Right atrium auricular region (tissue), 2 donors: ENCODE results near the gene CLASP1. TPM values are rescaled to one million over a fixed set of nuclear protein-coding genes. Genes with fewer than 3 reads are reported as not detected.

Source experiments
- DNase-seq: peaks from one replicate; pipeline ENCODE4 v3.0.0-alpha.2; 2019; ENCODE audit warnings: low spot score
- H3K27ac ChIP-seq, 2 donors: fragments of 200-600 bp; sonication (generic); 1 replicate in 1 of 2; 2 replicates in 1 of 2; pipeline ENCODE4 v1.5.1; 2016 to 2019
- H3K27me3 ChIP-seq, 2 donors: fragments of 200-600 bp; sonication (generic); one replicate each; pipeline versions ENCODE4 v1.5.1 to v1.6.0; 2017 to 2019
- H3K36me3 ChIP-seq: fragments of 200-600 bp; sonication (generic); one replicate; pipeline ENCODE4 v1.5.1; 2016
- H3K4me1 ChIP-seq, 2 donors: fragments of 200-600 bp; sonication (generic); one replicate each; pipeline versions ENCODE4 v1.5.1 to v1.6.0; 2017 to 2019
- H3K4me3 ChIP-seq, 2 donors: fragments of 200-600 bp; sonication (generic); 1 replicate in 1 of 2; 2 replicates in 1 of 2; pipeline ENCODE4 v1.5.1; 2017 to 2019; ENCODE audit warnings: mild to moderate bottlenecking in 1 of 2, moderate library complexity in 1 of 2
- H3K9me3 ChIP-seq, 2 donors: fragments of 200-600 bp; sonication (generic); one replicate each; pipeline ENCODE4 v1.5.1; 2019
- total RNA-seq, 2 donors: library from RNA; depleted of rRNA; stranded (reverse); fragments of >200 nt; gene quantifications; one replicate each; pipeline ENCODE4 v1.1.0, GENCODE V29; 2016
- TF ChIP-seq, protein P1 (sequence below), 2 donors: fragments of 200-600 bp; sonication (generic); IDR thresholded peaks; one replicate each; pipeline ENCODE4 v1.5.1; 2019; ENCODE audit warnings: antibody characterized with exemption in 2 of 2

Gene CLASP1
- total RNA-seq, 2 donors from 2014 or later: 42.4 to 47.8 TPM

DNA sequence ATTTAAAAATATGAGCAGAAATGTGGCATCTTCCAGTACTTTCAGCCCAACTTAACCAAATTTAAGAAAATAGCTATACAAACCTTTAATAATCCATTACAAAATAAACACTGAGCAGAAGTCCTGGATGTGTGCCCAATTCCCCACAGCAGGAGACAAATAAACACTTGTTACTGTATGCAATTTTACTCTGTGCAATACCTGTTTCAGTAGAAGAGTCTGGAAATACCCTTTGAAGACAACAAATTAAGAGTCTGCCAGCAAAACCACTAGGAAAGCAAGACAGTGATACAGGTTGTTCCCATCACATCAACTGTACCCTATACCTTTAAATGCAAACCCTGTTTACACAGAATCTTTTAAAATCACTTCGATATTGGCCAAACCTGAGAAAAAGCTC, 160.0 kb downstream of the CLASP1 start:
- TF ChIP-seq, protein P1, sequence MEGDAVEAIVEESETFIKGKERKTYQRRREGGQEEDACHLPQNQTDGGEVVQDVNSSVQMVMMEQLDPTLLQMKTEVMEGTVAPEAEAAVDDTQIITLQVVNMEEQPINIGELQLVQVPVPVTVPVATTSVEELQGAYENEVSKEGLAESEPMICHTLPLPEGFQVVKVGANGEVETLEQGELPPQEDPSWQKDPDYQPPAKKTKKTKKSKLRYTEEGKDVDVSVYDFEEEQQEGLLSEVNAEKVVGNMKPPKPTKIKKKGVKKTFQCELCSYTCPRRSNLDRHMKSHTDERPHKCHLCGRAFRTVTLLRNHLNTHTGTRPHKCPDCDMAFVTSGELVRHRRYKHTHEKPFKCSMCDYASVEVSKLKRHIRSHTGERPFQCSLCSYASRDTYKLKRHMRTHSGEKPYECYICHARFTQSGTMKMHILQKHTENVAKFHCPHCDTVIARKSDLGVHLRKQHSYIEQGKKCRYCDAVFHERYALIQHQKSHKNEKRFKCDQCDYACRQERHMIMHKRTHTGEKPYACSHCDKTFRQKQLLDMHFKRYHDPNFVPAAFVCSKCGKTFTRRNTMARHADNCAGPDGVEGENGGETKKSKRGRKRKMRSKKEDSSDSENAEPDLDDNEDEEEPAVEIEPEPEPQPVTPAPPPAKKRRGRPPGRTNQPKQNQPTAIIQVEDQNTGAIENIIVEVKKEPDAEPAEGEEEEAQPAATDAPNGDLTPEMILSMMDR (IDR thresholded peaks at IDR 0.05): no peak
- no peak for DNase-seq
- Histone ChIP-seq H3K27ac (no peak overlapping the region), H3K4me1 (peaks cover 0 to 44% of the 10 kb centered on the region in 2 donors), H3K9me3 (no peaks in the 10 kb centered on the region), H3K36me3 (no peaks in the 10 kb centered on the region), H3K27me3 (no peaks in the 10 kb centered on the region), H3K4me3 (no peak overlapping the region)

DNA sequence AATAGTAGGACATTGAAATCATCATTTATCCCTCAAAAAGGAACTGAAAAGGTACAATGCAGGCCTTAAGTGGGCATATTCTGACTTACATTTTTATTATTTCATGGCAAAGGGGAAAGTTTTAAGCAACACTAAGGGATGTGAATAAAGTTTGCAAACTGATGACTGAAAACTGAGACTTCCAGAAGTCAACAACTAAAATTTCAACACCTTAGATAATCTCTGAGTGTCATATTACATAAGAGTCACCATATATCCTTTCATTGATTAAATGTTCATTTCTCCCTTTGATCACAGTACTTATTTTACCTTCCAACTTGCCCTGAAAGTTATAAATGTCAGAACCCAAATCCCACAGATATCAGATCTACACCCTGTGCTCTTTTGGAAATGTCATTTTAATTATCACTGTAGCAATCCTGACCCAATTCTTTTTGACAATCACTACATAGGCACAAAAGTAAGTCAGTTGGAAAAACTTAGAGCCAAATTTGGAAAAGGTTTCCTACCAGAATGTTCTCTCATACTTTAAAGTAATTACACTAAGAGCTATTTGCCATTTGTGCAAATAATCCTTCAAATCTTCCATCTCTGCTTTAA, 163.0 kb downstream of the CLASP1 start:
- H3K36me3 ChIP-seq: no peaks in the 10 kb centered on the region
- H3K9me3 ChIP-seq: no peaks in the 10 kb centered on the region
- peaks cover 0 to 43% of the 10 kb centered on the region in 2 donors for H3K4me1 ChIP-seq
- no peak overlapping the region for H3K4me3 ChIP-seq
- no peak for DNase-seq
- TF ChIP-seq, protein P1 (IDR thresholded peaks at IDR 0.05): no peak
- no peaks in the 10 kb centered on the region for H3K27me3 ChIP-seq
- no peak overlapping the region for H3K27ac ChIP-seq

DNA sequence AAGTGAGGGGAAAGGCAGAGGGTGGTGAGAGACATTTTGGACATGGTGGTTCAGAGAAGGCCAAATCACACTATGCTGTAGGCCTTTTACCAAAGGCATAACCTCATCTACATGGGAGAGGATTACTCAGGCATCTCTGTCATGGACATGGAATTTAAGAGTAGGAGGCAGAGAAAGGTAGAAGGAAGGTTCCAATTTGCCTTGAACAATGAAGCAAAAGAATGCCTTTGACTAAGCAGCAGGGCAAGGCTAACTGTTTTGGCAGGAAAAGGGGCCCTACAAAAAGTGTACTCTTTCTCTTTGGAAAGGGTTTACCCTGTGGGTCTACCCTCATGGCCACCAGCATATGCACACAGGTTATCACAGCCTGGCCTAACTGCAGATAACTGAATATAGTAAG, 164.2 kb downstream of the CLASP1 start:
- Histone ChIP-seq H3K4me1 (peaks cover 0 to 44% of the 10 kb centered on the region in 2 donors), H3K4me3 (no peak overlapping the region), H3K27me3 (no peaks in the 10 kb centered on the region), H3K9me3 (no peaks in the 10 kb centered on the region), H3K27ac (no peak overlapping the region), H3K36me3 (no peaks in the 10 kb centered on the region)
- TF ChIP-seq, protein P1 (IDR thresholded peaks at IDR 0.05): no peak
- no peak for DNase-seq

DNA sequence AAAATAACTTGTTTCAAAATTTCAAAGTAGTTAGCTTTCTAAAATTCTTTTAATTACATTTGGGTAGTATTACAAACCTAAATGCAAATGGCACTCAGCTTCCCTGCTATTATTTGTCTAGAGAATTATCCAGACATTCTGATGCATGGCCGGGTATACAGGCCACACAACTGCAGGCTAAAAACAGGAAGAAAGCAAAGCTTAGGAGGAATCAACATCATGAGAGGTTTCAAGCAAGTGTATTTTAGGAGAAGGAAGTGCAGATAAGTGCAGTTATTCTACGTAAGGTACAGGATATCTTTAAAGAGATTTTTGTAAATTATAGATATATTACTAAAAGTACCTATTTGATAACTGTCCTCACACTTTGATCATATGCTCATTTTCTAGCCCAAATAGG, 165.4 kb downstream of the CLASP1 start:
- H3K4me3 ChIP-seq: no peak overlapping the region
- H3K9me3 ChIP-seq: no peaks in the 10 kb centered on the region
- no peak for DNase-seq
- H3K36me3 ChIP-seq: no peaks in the 10 kb centered on the region
- H3K27me3 ChIP-seq: no peaks in the 10 kb centered on the region
- no peak overlapping the region for H3K27ac ChIP-seq
- peaks cover 0 to 43% of the 10 kb centered on the region in 2 donors for H3K4me1 ChIP-seq
- TF ChIP-seq, protein P1 (IDR thresholded peaks at IDR 0.05): no peak

DNA sequence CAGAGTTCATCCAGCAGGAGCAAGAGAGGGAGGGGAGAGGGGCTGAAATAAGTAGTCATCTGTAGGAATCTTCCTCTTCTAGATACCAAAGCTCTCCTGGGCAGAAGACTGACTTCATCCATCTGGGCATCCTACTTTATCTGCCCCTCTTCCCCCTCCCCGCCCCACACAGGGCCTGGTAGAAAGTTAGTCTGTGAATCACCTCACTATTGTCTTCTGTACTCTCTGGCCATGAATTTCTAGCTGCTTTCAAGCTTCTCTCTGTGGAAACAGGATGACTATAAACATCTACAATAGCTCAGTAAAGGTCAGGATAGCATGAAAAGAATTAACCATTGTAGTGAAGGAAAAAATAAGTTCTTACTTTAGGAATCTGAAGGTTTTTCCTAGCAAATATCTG, 166.2 kb downstream of the CLASP1 start:
- no peak for DNase-seq
- no peaks in the 10 kb centered on the region for H3K36me3 ChIP-seq
- no peak overlapping the region for H3K27ac ChIP-seq
- TF ChIP-seq, protein P1 (IDR thresholded peaks at IDR 0.05): no peak
- no peaks in the 10 kb centered on the region for H3K27me3 ChIP-seq
- peaks cover 0 to 36% of the 10 kb centered on the region in 2 donors for H3K4me1 ChIP-seq
- no peaks in the 10 kb centered on the region for H3K9me3 ChIP-seq
- H3K4me3 ChIP-seq: no peak overlapping the region

DNA sequence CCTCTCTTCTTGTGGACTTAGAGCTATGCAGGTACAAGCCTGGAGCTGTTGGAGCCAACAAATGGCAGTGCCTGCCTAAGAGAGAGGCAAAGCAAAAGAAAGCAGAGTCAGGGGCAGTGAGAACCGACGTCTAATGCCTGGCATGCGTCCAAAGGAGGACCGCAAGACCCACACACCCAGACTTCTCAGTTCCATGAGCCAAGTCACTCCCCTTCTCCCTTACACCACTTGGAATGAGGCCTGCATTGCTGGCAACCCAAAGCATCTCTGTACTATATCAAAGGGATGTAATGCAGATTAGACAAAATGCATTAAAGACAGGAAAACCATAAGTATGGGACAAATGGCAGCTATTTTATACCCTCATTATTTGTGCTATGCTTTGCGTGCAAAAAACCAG, 168.4 kb downstream of the CLASP1 start:
- Histone ChIP-seq H3K4me1 (peaks cover 0 to 55% of the 10 kb centered on the region in 2 donors), H3K27ac (no peak overlapping the region), H3K36me3 (no peaks in the 10 kb centered on the region), H3K4me3 (no peak overlapping the region), H3K27me3 (no peaks in the 10 kb centered on the region), H3K9me3 (no peaks in the 10 kb centered on the region)
- TF ChIP-seq, protein P1 (IDR thresholded peaks at IDR 0.05): no peak
- no peak for DNase-seq
